CD4-positive, alpha-beta T cell treated with Interleukin-4 for 4 hours (primary cell): ENCODE data around the gene MROH8.

Experiments
- DNase-seq: peaks from one replicate; pipeline ENCODE4 v3.0.0-alpha.2; 2020

Gene MROH8

DNA sequence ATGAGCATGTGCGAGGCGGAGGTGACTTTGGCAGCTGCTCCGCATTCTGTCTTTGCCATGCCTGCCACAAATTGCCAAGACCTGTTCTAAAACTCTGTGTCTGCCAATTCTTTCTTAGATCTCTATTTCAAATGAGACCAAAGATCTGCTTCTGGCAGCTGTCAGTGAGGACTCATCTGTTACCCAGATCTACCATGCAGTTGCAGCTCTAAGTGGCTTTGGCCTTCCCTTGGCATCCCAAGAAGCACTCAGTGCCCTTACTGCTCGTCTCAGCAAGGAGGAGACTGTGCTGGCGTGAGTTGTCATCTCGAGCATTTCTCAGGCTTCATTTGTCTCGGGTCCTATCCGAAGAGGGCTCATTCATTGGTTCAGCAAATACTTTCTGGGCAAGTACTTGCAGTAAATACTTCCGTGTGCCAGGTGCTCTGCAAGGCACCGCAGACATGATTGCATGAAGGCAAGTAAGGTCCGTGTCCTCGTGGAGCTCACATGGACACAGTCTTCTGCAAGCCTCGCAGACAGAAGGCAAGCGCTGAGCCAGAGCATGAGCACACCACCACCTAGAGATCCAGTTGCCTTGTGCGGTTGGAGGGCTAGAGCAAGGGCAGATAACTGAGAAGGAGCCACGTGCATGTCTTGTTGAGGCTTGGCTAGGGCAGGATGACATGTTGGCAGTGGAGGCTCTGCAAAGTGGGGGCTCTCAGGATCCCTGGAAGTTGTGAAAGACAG, 19.7 kb upstream of the MROH8 start:
- DNase-seq, result no peak

- DNase-seq, result peak; percentile 24
These were observed 15.5 kb upstream of the MROH8 start for GRCh38 chr20:37194621-37195417.

DNA sequence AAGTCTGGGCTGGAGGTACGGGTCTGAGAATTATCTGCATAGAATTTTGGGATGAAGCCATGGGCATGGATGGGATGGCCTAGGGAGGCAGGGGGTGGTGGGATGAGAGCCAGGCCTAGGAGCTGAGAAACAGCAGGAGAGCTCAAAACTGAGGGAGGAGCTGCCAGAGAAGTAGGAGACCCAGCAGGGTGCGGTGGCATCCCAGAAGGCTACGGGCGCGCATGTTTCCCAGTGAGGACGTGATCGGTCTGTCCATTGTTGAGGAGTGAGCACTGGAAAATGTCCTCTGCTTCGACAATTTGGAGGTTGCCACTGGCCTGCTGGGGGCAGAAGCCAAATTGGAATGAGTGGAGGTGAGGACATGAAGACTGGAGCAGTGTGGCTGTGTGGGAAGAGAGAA, 14.5 kb upstream of the MROH8 start:
- no peak for DNase-seq

- no peak for DNase-seq
These were observed 13.9 kb upstream of the MROH8 start for GRCh38 chr20:37193226-37193625.

DNA sequence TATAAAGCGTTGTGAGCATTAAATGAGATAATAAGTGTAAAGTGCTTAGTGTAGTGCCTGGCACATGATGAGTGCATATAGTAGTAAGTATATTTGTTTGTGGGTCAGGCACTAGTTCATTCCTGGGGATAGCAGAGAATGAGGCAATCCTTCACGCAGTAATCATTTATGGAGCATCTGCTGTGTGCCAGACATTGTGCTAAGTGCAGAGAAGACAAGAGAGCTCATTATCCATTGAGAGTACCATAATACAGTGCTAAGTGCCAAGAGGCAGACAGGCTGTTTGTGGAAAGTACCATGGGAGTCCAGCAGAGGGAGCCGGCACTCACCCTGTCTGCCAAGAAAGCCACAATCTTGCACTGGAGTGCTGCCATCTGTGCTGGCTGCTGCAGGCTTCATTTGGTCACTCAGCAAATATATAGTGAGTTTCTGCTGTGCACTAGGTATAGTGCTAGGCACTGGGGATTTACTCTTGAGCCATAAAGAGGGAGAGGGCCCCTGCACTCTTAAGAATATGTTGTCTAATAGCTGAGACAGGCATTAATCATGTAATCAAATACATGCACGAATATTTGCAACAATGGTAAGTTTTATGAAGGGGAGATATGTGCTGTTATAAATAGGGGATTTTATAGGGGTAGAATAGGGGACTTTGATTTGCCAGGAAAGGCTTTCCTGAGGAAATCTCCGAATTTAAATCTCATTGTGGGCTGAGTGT, 12.9 kb upstream of the MROH8 start:
- peak; percentile 69 for DNase-seq

- DNase-seq, result peak; percentile 7
These were observed 11.2 kb upstream of the MROH8 start for GRCh38 chr20:37190354-37191112.

DNA sequence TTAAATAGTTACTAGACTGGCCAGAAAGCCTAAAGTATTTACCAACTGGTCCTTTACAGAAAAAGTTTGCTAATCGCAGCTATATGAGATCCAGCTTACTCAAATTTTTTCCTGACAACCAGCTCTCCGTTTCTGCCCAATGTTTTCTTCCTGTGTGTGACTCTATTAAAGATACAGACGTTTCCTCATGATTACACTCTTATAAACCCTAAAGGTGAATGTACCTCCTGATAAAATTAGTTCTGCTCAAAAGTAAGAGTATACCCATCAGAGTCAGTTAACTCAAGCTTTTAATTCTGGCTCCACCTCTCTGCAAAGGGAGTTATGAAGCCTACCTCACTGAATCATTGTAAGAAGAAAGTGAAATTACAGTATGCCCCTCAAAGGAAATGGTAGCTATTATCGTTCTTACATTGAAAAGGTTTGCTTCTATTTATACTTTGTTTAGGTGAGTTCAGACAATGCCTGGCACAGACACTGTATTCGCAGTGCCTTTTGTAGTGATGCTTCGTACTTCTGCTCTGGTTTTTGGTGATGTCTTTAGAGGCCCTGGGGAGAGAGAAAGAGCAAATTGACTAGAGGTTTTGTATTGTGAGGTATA, 10.2 kb upstream of the MROH8 start:
- no peak for DNase-seq

- DNase-seq, result no peak
These were observed 9.4 kb upstream of the MROH8 start for GRCh38 chr20:37188787-37189186.

- DNase-seq, result no peak
These were observed 6.3 kb upstream of the MROH8 start for GRCh38 chr20:37185686-37186085.

GRCh38 chr20:37179683-37180524, 556 bp upstream of the MROH8 start:
- peak; percentile 13 for DNase-seq

DNA sequence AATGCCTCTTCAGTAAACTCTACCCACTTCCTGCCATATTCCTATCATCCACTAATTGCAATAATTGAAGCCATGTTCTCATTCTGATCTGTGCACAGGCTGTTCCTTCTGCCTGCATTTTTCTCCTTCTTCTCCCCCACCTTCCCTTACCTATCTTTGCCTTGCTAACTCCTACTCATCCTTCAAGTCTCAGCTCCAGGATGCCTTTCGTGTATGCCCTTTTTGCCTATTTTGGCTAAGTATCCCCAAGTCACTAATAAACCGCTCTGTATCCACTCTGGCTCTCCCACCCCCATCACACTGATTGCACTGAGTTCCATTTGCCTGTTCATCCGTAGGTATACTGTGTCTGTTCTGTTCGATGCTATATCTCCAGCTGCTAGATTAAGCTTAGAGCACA, 6.5 kb downstream of the MROH8 start:
- DNase-seq, result no peak

DNA sequence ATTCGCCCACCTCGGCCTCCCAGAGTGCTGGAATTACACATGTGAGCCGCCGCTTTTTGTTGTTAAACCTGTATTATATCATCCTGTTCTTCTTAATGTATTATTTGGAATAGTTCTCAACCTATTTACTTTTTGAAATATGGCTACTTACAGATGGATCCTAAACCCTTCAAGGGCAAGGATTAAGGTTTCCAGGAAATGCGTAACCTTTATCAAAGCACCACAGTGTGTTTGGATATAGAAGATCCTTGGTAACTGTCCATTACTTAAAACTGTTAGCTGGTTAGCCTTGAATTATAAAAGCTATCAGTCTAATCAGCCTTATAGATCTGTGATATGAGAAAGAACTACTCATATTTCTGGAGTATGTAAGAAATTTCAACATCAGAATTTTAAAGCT, 12.5 kb downstream of the MROH8 start:
- DNase-seq, result no peak

DNA sequence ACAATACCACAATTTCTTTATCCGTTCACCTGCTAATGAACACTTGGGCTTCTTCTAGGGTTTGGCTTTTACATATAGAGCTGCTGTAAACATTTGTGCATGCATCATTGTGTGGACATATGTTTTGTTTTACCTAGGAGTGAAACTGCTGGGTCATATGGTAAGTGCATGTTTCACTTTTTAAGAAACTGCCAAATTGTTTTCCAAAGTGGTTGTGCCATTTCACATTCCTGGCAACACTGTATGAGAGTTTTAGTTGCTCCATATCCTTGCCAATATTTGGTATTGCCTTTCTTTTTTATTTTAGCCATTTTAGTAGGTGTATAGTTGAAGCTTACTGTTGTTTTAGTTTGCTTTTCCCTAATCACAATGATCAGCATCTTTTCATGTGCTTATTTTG, 14.3 kb downstream of the MROH8 start:
- no peak for DNase-seq

DNA sequence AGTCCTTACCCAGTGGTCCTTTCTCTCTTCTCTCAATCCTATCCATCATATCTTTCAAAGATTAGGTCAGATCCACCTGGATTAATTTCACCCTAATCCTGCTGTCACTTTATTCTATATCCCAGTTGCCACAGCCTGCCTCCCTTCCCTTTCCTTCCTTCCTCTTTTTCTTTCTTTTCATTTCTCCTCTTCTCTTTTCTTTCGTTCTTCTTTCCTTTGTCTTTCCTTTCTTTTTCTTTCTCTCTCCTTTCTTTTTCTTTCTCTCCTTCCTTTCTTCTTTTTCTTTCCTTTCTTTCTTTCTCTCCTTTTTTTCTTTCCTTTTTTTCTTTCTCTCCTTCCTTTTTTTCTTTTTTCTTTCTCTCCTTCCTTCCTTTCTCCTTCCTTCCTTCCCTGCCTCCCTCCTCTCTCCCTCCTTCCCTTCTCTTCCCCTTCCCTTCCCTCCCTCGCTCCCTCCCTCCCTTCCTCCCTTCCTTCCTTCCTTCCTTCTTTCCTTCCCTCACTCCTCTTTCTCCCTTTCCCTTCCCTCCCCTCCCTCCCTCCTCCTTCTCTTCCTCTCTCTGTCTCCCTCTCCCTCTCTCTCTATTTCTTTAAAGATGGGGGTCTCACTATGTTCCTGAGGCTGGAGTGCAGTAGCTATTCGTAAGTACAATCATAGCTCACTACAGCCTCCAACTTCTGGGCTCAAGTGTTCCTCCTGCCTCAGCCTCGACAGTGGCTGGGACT, 15.4 kb downstream of the MROH8 start:
- DNase-seq, result no peak

- DNase-seq, result no peak
These were observed 16.7 kb downstream of the MROH8 start for GRCh38 chr20:37162646-37163045.

GRCh38 chr20:37161830-37162549, 17.4 kb downstream of the MROH8 start:
- no peak for DNase-seq

DNA sequence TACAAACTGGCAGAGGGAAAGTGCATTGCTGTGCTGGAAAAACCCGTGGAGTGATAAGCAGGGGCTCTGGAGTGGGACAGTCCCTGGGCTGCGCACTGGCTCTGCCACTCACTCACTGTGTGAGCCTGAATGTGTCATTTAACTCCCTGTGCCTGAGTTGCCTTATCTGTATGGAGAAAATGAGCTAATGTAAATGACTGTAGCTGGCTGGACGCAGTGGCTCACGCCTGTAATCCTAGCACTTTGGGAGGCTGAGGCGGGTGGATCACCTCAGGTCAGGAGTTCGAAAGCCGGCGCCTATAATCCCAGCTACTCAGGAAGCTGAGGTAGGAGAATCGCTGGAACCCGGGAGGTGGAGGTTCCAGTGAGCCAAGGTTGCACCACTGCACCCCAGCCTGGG, 18.7 kb downstream of the MROH8 start:
- no peak for DNase-seq

DNA sequence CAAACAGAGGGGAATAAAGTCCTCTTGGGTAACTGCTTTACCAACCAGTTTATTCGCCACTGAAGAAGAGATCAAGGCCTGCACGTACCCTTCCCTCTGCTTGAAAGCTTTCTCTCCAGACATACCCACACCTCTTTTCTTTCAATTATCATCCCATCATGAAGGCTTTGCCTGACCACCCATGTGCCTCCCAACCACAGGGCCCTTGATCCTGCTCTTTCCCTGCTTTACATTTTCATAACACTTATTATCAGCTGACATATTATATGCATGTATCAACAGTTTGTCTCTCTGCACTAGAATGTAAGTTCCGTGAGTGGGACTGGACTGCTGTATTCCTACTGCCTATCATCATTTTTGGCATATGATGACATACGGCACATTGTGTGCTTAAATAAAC, 21.1 kb downstream of the MROH8 start:
- DNase-seq, result no peak

- DNase-seq, result no peak
These were observed 23.4 kb downstream of the MROH8 start for GRCh38 chr20:37155987-37156386.

DNA sequence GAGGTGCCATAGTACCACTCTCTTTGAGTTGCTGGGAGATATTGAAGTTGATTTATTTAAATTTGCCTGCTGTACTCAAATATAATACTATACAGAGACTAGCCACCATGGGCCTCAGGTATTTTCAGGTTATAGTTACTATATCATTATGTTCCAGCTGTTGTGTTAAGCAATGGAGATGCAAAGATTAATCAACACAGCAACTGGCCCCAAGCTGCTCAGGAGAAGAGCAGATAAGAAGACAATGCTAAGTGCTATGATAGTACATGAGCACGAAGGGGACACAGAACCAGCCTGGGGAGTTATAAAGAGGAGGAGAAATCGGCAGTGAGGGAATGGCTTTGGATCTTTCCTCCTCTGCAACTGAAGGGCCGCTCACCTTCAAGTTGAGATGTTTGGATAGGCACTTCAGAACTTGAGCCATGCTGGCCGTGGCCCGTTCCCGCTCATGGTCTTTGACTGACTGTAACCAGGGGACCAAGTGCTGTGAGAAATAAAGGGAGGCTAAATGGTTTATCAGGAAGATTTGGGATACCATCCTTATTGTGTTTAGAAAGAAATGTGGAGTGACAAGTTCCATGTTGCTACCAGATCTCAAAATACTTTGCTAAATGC, 24.6 kb downstream of the MROH8 start:
- no peak for DNase-seq
